Measurements from ENCODE around the gene NINL. TPM values are rescaled to one million over a fixed set of nuclear protein-coding genes. Genes with fewer than 3 reads are reported as not detected.

NINL gene
- total and polyA plus RNA-seq, 4 donors = 1.9 to 3.6 (median 2.8) TPM

GRCh38 chr20:25480156-25480555 is 105.2 kb downstream of the NINL start (continued):
- TF ChIP-seq MAX (IDR thresholded peaks at IDR 0.05) (no peak), SP1 (IDR thresholded peaks at IDR 0.05) (no peak), EGR1 (IDR thresholded peaks at IDR 0.05; ENCODE audit: low read depth in 2 of 2) (no peak), FOXA2 (IDR thresholded peaks at IDR 0.05) (no peak), NR2F2 (IDR thresholded peaks at IDR 0.05) (no peak), RAD21 (IDR thresholded peaks at IDR 0.05) (no peak), ZBTB33 (IDR thresholded peaks at IDR 0.05) (no peak), HNF4A (conservative IDR thresholded peaks at IDR 0.05) (no peak), TAF1 (conservative IDR thresholded peaks at IDR 0.05) (no peak), HNF4G (IDR thresholded peaks at IDR 0.05) (no peak)

- TF ChIP-seq REST (IDR thresholded peaks at IDR 0.05) (no peak), ZBTB33 (IDR thresholded peaks at IDR 0.05) (no peak), SP1 (IDR thresholded peaks at IDR 0.05) (no peak), ATF3 (IDR thresholded peaks at IDR 0.05) (no peak)
- Histone ChIP-seq H3K9me3 (ENCODE audit: control insufficient read depth in 4 of 4, low read length in 3 of 4) (no peaks in the 10 kb centered on the region), H3K36me3 (ENCODE audit: control insufficient read depth in 4 of 4, insufficient read depth in 3 of 4, low read depth in 1 of 4, low read length in 3 of 4) (peaks cover 0 to 41% (median 15%) of the 10 kb centered on the region in 4 donors), H3K9ac (ENCODE audit: low read depth in 1 of 2, low read length in 2 of 2) (no peak overlapping the region), H3K4me3 (ENCODE audit: low read depth in 1 of 3, low read length in 3 of 3) (no peak overlapping the region), H3K27me3 (ENCODE audit: control insufficient read depth in 4 of 4, insufficient read depth in 4 of 4, low read length in 3 of 4) (no peaks in the 10 kb centered on the region), H3K27ac (ENCODE audit: low read depth in 1 of 2, low read length in 2 of 2) (no peak overlapping the region), H3K4me1 (ENCODE audit: control insufficient read depth in 4 of 4, insufficient read depth in 4 of 4, low read length in 3 of 4) (no peaks in the 10 kb centered on the region)
- no peak for DNase-seq (ENCODE audit: low spot score)
- WGBS = 95% methylated on average over 5 of the region's 5 CpGs
These were observed 105.7 kb downstream of the NINL start for GRCh38 chr20:25479638-25480037.

All from liver (tissue), 9 donors.